ENCODE measurements around the gene CPT2. TPM values are rescaled to one million over a fixed set of nuclear protein-coding genes. Genes with fewer than 3 reads are reported as not detected.

Gene CPT2
- total and polyA plus RNA-seq, 9 of the 15 experiments (the other 6 are each of a cell fraction or from before 2014, with no cell fraction given), result 7.6 to 25.1 (median 16.8) TPM

DNA sequence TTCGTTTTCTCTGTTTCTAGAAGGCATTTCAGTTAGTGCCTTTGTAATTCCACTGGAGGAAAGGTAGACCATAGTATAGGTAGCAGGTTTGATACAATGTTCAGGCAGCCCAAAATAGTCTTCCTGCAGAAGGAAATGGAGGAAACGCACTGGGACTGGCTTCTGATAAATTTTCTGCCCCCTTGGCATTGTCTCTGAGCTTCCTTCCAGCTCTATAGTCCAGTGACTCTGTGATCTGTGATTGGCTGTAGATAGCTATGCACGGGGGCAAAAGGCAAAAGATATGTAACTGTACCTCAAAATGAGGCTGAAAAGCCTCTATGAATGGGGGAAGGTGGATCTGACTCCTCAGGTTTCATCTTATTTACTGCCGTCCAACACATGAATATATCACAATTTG lies 47.5 kb downstream of the CPT2 start:
- ATAC-seq, result no peak
- WGBS (ENCODE audit: insufficient coverage, low coverage, missing lambda C conversion rate), result 37% methylated on average over 4 of the region's 4 CpGs
- no peak for DNase-seq (ENCODE audit: extremely low read depth in 1 of 4, low spot score in 3 of 4)
- H3K79me2 ChIP-seq (ENCODE audit: control insufficient read depth, insufficient read depth, low read length), result no peaks in the 10 kb centered on the region
- no peak overlapping the region for H3K4me3 ChIP-seq
- ChIA-PET POLR2A (interaction anchor here (0.6 to 2.3 kb wide), 4 partner anchors 9 to 16 kb away, joined by 3 to 8 read pairs (median 5); no protein-coding TSS in a partner anchor), CTCF (ENCODE audit: low intra/inter-chr PET ratio) (no interaction called here)
- no peak overlapping the region for H3K9ac ChIP-seq (ENCODE audit: insufficient read depth in 1 of 2, low read depth in 2 of 2, low read length in 2 of 2)
- no peaks in the 10 kb centered on the region for H4K20me1 ChIP-seq (replicated peaks; ENCODE audit: control insufficient read depth, insufficient read depth, low read length)
- no peaks in the 10 kb centered on the region for H3K4me1 ChIP-seq (replicated peaks in 1 of 2; ENCODE audit: control insufficient read depth in 2 of 2, insufficient read depth in 2 of 2, low read length in 2 of 2)
- H3K27me3 ChIP-seq (ENCODE audit: control insufficient read depth in 2 of 2, insufficient read depth in 2 of 2, low read length in 2 of 2), result no peaks in the 10 kb centered on the region
- in situ Hi-C loops (cut with MboI), result no loop called here
- H3K9me1 ChIP-seq (ENCODE audit: control insufficient read depth, insufficient read depth, low read length), result no peaks in the 10 kb centered on the region
- peaks cover 37% of the 10 kb centered on the region; the same call in 2 of the 3 replicates for H3K36me3 ChIP-seq (ENCODE audit: control insufficient read depth, insufficient read depth, low read length)
- intact Hi-C loops (cut with micrococcal nuclease), result no loop called here
- no TSS peak for BruUV-seq (replicated peaks)
- H3K9me3 ChIP-seq (replicated peaks; ENCODE audit: control insufficient read depth, insufficient read depth, low read depth, low read length), result no peaks in the 10 kb centered on the region; the same call in 1 of the 2 replicates
- no peak overlapping the region for H3K4me2 ChIP-seq (ENCODE audit: insufficient read depth, low read length)
- no peak for FAIRE-seq
- no peak overlapping the region for H2AFZ ChIP-seq (ENCODE audit: low read depth, low read length)
- TF ChIP-seq ZNF444 (CRISPR knock-in tag; IDR thresholded peaks at IDR 0.05) (no peak), SUPT5H (IDR thresholded peaks at IDR 0.05) (0 out of 2 replicates have a peak, but pooled peaks have one; percentile 17), PURB (CRISPR knock-in tag; IDR thresholded peaks at IDR 0.05; ENCODE audit: low read depth) (no peak)
- TF ChIP-seq, protein P1, sequence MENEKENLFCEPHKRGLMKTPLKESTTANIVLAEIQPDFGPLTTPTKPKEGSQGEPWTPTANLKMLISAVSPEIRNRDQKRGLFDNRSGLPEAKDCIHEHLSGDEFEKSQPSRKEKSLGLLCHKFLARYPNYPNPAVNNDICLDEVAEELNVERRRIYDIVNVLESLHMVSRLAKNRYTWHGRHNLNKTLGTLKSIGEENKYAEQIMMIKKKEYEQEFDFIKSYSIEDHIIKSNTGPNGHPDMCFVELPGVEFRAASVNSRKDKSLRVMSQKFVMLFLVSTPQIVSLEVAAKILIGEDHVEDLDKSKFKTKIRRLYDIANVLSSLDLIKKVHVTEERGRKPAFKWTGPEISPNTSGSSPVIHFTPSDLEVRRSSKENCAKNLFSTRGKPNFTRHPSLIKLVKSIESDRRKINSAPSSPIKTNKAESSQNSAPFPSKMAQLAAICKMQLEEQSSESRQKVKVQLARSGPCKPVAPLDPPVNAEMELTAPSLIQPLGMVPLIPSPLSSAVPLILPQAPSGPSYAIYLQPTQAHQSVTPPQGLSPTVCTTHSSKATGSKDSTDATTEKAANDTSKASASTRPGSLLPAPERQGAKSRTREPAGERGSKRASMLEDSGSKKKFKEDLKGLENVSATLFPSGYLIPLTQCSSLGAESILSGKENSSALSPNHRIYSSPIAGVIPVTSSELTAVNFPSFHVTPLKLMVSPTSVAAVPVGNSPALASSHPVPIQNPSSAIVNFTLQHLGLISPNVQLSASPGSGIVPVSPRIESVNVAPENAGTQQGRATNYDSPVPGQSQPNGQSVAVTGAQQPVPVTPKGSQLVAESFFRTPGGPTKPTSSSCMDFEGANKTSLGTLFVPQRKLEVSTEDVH (IDR thresholded peaks at IDR 0.05; ENCODE audit: low read depth, partially characterized antibody), result no peak
- no peak overlapping the region for H3K27ac ChIP-seq (ENCODE audit: extremely low read depth, low read depth, low read length)
